Stimulated activated naive CD8-positive, alpha-beta T cell treated with anti-CD3 and anti-CD28 coated beads, Interleukin-15, Interleukin-2, amounts not matched to agents 100 ng/mL and 50 ng/mL, for 24 hours (primary cell): ENCODE measurements around the gene CNTNAP2.

Source experiments
- H3K27ac Mint-ChIP-seq: one replicate; pipeline ENCODE4 v1.8.0; 2021; ENCODE audit warnings: mild to moderate bottlenecking, mixed read lengths
- H3K27me3 Mint-ChIP-seq: one replicate; pipeline ENCODE4 v1.8.0; 2021; ENCODE audit warnings: mixed read lengths
- H3K36me3 Mint-ChIP-seq: one replicate; pipeline ENCODE4 v1.8.0; 2021; ENCODE audit warnings: low read depth, mixed read lengths
- H3K4me1 Mint-ChIP-seq: one replicate; pipeline ENCODE4 v1.8.0; 2021; ENCODE audit warnings: low read depth, mixed read lengths
- H3K4me3 Mint-ChIP-seq: one replicate; pipeline ENCODE4 v1.8.0; 2021; ENCODE audit warnings: mild to moderate bottlenecking, mixed read lengths
- H3K9me3 Mint-ChIP-seq: one replicate; pipeline ENCODE4 v1.8.0; 2021; ENCODE audit warnings: mixed read lengths

Gene CNTNAP2

GRCh38 chr7:147029953-147030352, 913.4 kb downstream of the CNTNAP2 start:
- H3K36me3 Mint-ChIP-seq, result no peaks in the 10 kb centered on the region
- H3K4me3 Mint-ChIP-seq, result no peak overlapping the region
- no peaks in the 10 kb centered on the region for H3K4me1 Mint-ChIP-seq
- peaks cover 29% of the 10 kb centered on the region for H3K9me3 Mint-ChIP-seq
- H3K27ac Mint-ChIP-seq, result no peak overlapping the region
- H3K27me3 Mint-ChIP-seq, result no peaks in the 10 kb centered on the region

GRCh38 chr7:147033641-147034040, 917.0 kb downstream of the CNTNAP2 start:
- no peaks in the 10 kb centered on the region for H3K27me3 Mint-ChIP-seq
- peaks cover 16% of the 10 kb centered on the region for H3K9me3 Mint-ChIP-seq
- H3K4me1 Mint-ChIP-seq, result no peaks in the 10 kb centered on the region
- no peak overlapping the region for H3K27ac Mint-ChIP-seq
- no peak overlapping the region for H3K4me3 Mint-ChIP-seq
- no peaks in the 10 kb centered on the region for H3K36me3 Mint-ChIP-seq

- peaks cover 3% of the 10 kb centered on the region for H3K9me3 Mint-ChIP-seq
Measured at GRCh38 chr7:147041438-147041837, 924.8 kb downstream of the CNTNAP2 start.

DNA sequence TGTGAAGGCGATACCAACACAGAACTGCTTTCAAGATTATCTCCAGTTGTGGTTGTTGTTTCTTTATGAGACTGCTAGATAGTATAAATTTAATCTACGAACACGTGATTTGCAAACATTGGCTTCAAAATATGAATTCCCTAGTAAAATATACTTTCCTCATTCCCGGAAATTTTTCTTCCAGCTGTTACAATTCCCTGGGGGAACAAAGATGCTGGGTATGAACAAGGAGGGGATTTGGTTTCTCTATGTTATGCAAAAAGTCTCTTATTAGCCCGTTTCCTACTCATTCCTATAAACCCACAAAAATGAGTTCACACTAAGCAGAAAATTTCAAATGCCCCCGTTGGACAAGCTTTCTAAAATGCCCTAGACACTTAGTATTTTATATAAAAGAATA, 928.3 kb downstream of the CNTNAP2 start:
- Mint-ChIP-seq H3K36me3 (no peaks in the 10 kb centered on the region), H3K4me1 (no peaks in the 10 kb centered on the region), H3K4me3 (no peak overlapping the region), H3K9me3 (peaks cover 3% of the 10 kb centered on the region), H3K27ac (no peak overlapping the region), H3K27me3 (no peaks in the 10 kb centered on the region)

More at GRCh38 chr7:147041438-147041837, 924.8 kb downstream of the CNTNAP2 start:
- no peaks in the 10 kb centered on the region for H3K4me1 Mint-ChIP-seq
- H3K4me3 Mint-ChIP-seq, result no peak overlapping the region
- no peaks in the 10 kb centered on the region for H3K36me3 Mint-ChIP-seq
- no peak overlapping the region for H3K27ac Mint-ChIP-seq
- H3K27me3 Mint-ChIP-seq, result no peaks in the 10 kb centered on the region

GRCh38 chr7:147047696-147048095, 931.1 kb downstream of the CNTNAP2 start:
- Mint-ChIP-seq H3K27me3 (no peaks in the 10 kb centered on the region), H3K36me3 (no peaks in the 10 kb centered on the region), H3K27ac (no peak overlapping the region), H3K4me1 (no peaks in the 10 kb centered on the region), H3K9me3 (peaks cover 8% of the 10 kb centered on the region), H3K4me3 (no peak overlapping the region)

DNA sequence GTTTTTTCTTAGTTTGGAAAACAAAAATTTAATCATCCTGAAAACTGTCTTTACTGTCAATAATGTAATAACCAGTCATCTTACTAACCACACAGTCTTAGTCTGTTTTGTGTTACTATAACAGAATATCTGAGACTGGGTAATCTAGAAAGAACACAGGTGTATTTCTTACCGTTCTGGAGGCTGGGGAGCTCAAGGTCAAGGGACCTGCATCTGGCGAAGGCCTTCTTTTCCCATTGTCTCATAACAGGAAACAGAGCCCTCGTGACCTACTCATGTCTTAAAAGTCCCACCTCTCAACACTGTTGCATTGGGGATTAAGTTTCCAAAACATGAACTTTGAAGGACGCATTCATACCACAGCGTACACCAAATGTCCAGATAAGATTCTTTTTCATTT, 932.3 kb downstream of the CNTNAP2 start:
- H3K27me3 Mint-ChIP-seq, result no peaks in the 10 kb centered on the region
- no peaks in the 10 kb centered on the region for H3K4me1 Mint-ChIP-seq
- no peak overlapping the region for H3K4me3 Mint-ChIP-seq
- no peaks in the 10 kb centered on the region for H3K36me3 Mint-ChIP-seq
- H3K9me3 Mint-ChIP-seq, result peaks cover 8% of the 10 kb centered on the region
- H3K27ac Mint-ChIP-seq, result no peak overlapping the region

GRCh38 chr7:147052818-147053217, 936.2 kb downstream of the CNTNAP2 start:
- H3K4me1 Mint-ChIP-seq, result no peaks in the 10 kb centered on the region
- H3K36me3 Mint-ChIP-seq, result no peaks in the 10 kb centered on the region
- no peak overlapping the region for H3K27ac Mint-ChIP-seq
- H3K9me3 Mint-ChIP-seq, result peaks cover 5% of the 10 kb centered on the region
- H3K27me3 Mint-ChIP-seq, result no peaks in the 10 kb centered on the region
- no peak overlapping the region for H3K4me3 Mint-ChIP-seq

GRCh38 chr7:147053746-147054145, 937.1 kb downstream of the CNTNAP2 start:
- H3K9me3 Mint-ChIP-seq, result peaks cover 5% of the 10 kb centered on the region
- H3K27ac Mint-ChIP-seq, result no peak overlapping the region
- H3K36me3 Mint-ChIP-seq, result no peaks in the 10 kb centered on the region
- no peaks in the 10 kb centered on the region for H3K27me3 Mint-ChIP-seq
- H3K4me3 Mint-ChIP-seq, result no peak overlapping the region
- no peaks in the 10 kb centered on the region for H3K4me1 Mint-ChIP-seq

GRCh38 chr7:147060070-147060469, 943.5 kb downstream of the CNTNAP2 start:
- Mint-ChIP-seq H3K36me3 (no peaks in the 10 kb centered on the region), H3K27me3 (no peaks in the 10 kb centered on the region), H3K4me3 (no peak overlapping the region), H3K27ac (no peak overlapping the region), H3K4me1 (no peaks in the 10 kb centered on the region), H3K9me3 (peaks cover 9% of the 10 kb centered on the region)

- Mint-ChIP-seq H3K36me3 (no peaks in the 10 kb centered on the region), H3K9me3 (peaks cover 12% of the 10 kb centered on the region), H3K27me3 (no peaks in the 10 kb centered on the region), H3K27ac (no peak overlapping the region), H3K4me3 (no peak overlapping the region), H3K4me1 (no peaks in the 10 kb centered on the region)
Measured at GRCh38 chr7:147062897-147063296, 946.3 kb downstream of the CNTNAP2 start.

DNA sequence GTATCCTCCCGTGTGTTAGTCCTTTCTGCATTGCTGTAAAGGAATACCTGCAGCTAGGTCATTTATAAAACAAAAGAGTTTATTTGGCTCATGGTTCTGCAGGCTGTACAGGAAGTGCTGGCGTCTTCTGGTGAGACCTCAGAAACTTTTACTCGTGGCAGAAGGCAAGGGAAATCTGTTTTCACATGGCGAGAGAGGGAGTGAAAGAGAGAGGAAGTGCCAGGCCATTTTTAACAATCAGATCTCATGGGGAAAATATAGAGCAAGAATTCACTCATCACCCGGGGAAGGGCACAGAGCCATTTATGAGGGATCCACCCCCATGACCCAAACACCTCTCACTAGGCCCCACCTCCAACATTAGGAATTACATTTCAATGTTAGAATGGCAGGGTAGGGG, 952.2 kb downstream of the CNTNAP2 start:
- Mint-ChIP-seq H3K36me3 (no peaks in the 10 kb centered on the region), H3K27ac (no peak overlapping the region), H3K9me3 (peaks cover 17% of the 10 kb centered on the region), H3K27me3 (no peaks in the 10 kb centered on the region), H3K4me3 (no peak overlapping the region), H3K4me1 (no peaks in the 10 kb centered on the region)

- H3K36me3 Mint-ChIP-seq, result no peaks in the 10 kb centered on the region
Measured at GRCh38 chr7:147069771-147070170, 953.2 kb downstream of the CNTNAP2 start.

DNA sequence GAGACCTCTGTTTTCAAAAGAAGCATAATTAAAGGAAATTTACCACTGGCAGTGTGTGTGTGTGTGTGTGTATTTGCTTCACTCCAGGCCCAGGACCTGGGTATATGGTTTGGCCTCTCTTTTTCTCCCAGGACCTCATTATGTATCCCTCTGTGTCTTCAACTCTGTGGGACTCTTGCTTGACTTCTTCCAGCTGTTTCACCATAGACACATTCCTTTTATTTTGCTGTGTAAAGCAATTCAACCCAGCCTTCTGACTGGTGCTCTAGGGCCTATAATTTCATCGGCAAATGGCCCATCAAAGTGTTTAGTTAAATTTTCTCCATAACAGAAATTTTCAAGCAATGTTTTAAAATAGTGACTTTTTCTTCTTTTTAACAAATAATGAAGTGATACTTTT, 954.3 kb downstream of the CNTNAP2 start:
- Mint-ChIP-seq H3K36me3 (no peaks in the 10 kb centered on the region), H3K9me3 (peaks cover 21% of the 10 kb centered on the region), H3K27ac (no peak overlapping the region), H3K27me3 (no peaks in the 10 kb centered on the region), H3K4me1 (no peaks in the 10 kb centered on the region), H3K4me3 (no peak overlapping the region)

More at GRCh38 chr7:147069771-147070170, 953.2 kb downstream of the CNTNAP2 start:
- Mint-ChIP-seq H3K27ac (no peak overlapping the region), H3K4me1 (no peaks in the 10 kb centered on the region), H3K9me3 (peaks cover 21% of the 10 kb centered on the region), H3K4me3 (no peak overlapping the region), H3K27me3 (no peaks in the 10 kb centered on the region)

- Mint-ChIP-seq H3K27me3 (no peaks in the 10 kb centered on the region), H3K36me3 (no peaks in the 10 kb centered on the region), H3K9me3 (peaks cover 21% of the 10 kb centered on the region), H3K27ac (no peak overlapping the region), H3K4me1 (no peaks in the 10 kb centered on the region), H3K4me3 (no peak overlapping the region)
Measured at GRCh38 chr7:147071536-147071935, 954.9 kb downstream of the CNTNAP2 start.

DNA sequence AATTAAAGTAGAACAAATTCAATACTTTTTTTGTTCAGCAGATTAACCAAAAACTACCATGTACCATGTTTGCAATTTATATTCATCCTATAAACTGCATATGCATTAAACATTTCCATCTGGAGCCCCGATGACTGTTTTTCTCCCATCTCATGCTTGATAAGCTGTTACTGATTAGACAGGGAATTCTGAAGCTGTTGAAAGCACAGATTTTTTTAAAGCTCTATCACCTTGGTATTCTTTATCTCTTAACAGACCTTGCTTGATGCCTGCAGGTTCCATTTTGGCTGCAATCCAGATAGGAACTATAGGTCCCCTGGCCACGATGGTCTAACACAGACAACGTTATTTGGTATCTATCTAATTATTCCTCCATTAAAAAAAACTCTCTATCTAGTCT, 961.7 kb downstream of the CNTNAP2 start:
- no peaks in the 10 kb centered on the region for H3K27me3 Mint-ChIP-seq
- peaks cover 17% of the 10 kb centered on the region for H3K9me3 Mint-ChIP-seq
- no peak overlapping the region for H3K27ac Mint-ChIP-seq
- H3K4me1 Mint-ChIP-seq, result no peaks in the 10 kb centered on the region
- no peak overlapping the region for H3K4me3 Mint-ChIP-seq
- no peaks in the 10 kb centered on the region for H3K36me3 Mint-ChIP-seq

GRCh38 chr7:147079083-147079482, 962.5 kb downstream of the CNTNAP2 start:
- H3K4me1 Mint-ChIP-seq, result no peaks in the 10 kb centered on the region
- H3K27ac Mint-ChIP-seq, result no peak overlapping the region
- H3K4me3 Mint-ChIP-seq, result no peak overlapping the region

More at GRCh38 chr7:147079083-147079482, 962.5 kb downstream of the CNTNAP2 start:
- Mint-ChIP-seq H3K9me3 (peaks cover 13% of the 10 kb centered on the region), H3K27me3 (no peaks in the 10 kb centered on the region), H3K36me3 (no peaks in the 10 kb centered on the region)
